ENCODE measurements around the gene USHBP1. TPM values are rescaled to one million over a fixed set of nuclear protein-coding genes. Genes with fewer than 3 reads are reported as not detected.

The USHBP1 gene
- total RNA-seq, 1 donor from 2014 or later = 2.1 TPM

- Histone ChIP-seq H3K36me3 (ENCODE audit: control insufficient read depth in 3 of 3, insufficient read depth in 3 of 3, low read length in 3 of 3) (peaks cover 6 to 12% (median 6%) of the 10 kb centered on the region in 3 donors), H3K27ac (ENCODE audit: low read depth, low read length) (peak overlapping the region; percentile 81), H3K4me3 (ENCODE audit: low read length in 3 of 3) (peak overlapping the region in 1 of 3 donors; percentile 13), H3K9ac (ENCODE audit: low read depth in 1 of 3, low read length in 3 of 3) (peak overlapping the region in 1 of 3 donors; percentile 87), H3K9me3 (ENCODE audit: control insufficient read depth in 3 of 3, low read length in 3 of 3) (no peaks in the 10 kb centered on the region), H3K4me1 (ENCODE audit: control insufficient read depth in 3 of 3, insufficient read depth in 3 of 3, low read length in 3 of 3) (peaks cover 21 to 47% (median 37%) of the 10 kb centered on the region in 3 donors), H3K27me3 (ENCODE audit: control insufficient read depth in 3 of 3, insufficient read depth in 3 of 3, low read length in 3 of 3) (no peaks in the 10 kb centered on the region)
These were observed 21.9 kb downstream of the USHBP1 start for GRCh38 chr19:17242431-17243208.

GRCh38 chr19:17240826-17241399, 23.6 kb downstream of the USHBP1 start:
- H3K36me3 ChIP-seq (ENCODE audit: control insufficient read depth in 3 of 3, insufficient read depth in 3 of 3, low read length in 3 of 3) = peaks cover 6 to 13% (median 6%) of the 10 kb centered on the region in 3 donors
- no peak overlapping the region for H3K9ac ChIP-seq (ENCODE audit: low read depth in 1 of 3, low read length in 3 of 3)
- no peak overlapping the region for H3K4me3 ChIP-seq (ENCODE audit: low read length in 3 of 3)
- H3K4me1 ChIP-seq (ENCODE audit: control insufficient read depth in 3 of 3, insufficient read depth in 3 of 3, low read length in 3 of 3) = peaks cover 25 to 41% (median 34%) of the 10 kb centered on the region in 3 donors
- H3K27me3 ChIP-seq (ENCODE audit: control insufficient read depth in 3 of 3, insufficient read depth in 3 of 3, low read length in 3 of 3) = no peaks in the 10 kb centered on the region
- H3K9me3 ChIP-seq (ENCODE audit: control insufficient read depth in 3 of 3, low read length in 3 of 3) = no peaks in the 10 kb centered on the region
- H3K27ac ChIP-seq (ENCODE audit: low read depth, low read length) = no peak overlapping the region

DNA sequence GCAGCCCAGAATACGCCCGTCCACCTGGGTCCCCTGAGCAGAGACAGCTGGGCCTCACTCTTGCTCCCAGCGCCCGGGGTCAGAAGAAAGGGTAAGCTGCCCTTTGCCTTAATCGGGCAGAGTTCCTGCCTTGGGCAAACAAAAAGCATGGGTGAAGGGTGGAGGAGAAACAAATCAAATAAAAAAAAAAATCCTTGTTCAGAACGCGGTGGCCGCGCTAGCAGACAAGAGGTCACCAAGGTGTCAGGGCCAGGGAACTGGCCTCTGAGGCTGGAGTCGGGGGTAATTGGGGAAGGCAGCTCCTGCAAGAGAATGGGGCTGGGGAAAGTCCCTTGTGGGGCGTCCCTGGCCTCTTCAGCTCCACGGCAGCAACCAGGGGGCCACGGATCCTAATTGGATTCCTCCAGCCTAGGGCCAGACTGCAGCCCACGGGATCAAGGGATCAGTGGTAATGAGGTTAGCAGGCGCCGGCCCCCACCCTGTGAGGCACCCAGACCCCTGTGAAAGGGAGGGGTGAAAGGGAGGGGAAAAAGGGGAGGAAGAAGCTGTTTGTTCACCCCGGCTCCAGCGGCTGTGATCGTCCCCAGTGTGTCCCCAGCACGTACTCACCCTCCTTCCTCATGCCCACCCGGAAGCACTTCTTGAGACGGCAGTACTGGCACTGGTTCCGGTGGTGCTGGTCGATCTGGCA, 24.3 kb downstream of the USHBP1 start:
- peaks cover 6 to 13% (median 6%) of the 10 kb centered on the region in 3 donors for H3K36me3 ChIP-seq (ENCODE audit: control insufficient read depth in 3 of 3, insufficient read depth in 3 of 3, low read length in 3 of 3)
- peaks cover 29 to 44% (median 37%) of the 10 kb centered on the region in 3 donors for H3K4me1 ChIP-seq (ENCODE audit: control insufficient read depth in 3 of 3, insufficient read depth in 3 of 3, low read length in 3 of 3)
- no peak overlapping the region for H3K27ac ChIP-seq (ENCODE audit: low read depth, low read length)
- H3K9me3 ChIP-seq (ENCODE audit: control insufficient read depth in 3 of 3, low read length in 3 of 3) = no peaks in the 10 kb centered on the region
- H3K9ac ChIP-seq (ENCODE audit: low read depth in 1 of 3, low read length in 3 of 3) = peak overlapping the region in 1 of 3 donors; percentile 8
- no peak overlapping the region for H3K4me3 ChIP-seq (ENCODE audit: low read length in 3 of 3)
- H3K27me3 ChIP-seq (ENCODE audit: control insufficient read depth in 3 of 3, insufficient read depth in 3 of 3, low read length in 3 of 3) = no peaks in the 10 kb centered on the region

DNA sequence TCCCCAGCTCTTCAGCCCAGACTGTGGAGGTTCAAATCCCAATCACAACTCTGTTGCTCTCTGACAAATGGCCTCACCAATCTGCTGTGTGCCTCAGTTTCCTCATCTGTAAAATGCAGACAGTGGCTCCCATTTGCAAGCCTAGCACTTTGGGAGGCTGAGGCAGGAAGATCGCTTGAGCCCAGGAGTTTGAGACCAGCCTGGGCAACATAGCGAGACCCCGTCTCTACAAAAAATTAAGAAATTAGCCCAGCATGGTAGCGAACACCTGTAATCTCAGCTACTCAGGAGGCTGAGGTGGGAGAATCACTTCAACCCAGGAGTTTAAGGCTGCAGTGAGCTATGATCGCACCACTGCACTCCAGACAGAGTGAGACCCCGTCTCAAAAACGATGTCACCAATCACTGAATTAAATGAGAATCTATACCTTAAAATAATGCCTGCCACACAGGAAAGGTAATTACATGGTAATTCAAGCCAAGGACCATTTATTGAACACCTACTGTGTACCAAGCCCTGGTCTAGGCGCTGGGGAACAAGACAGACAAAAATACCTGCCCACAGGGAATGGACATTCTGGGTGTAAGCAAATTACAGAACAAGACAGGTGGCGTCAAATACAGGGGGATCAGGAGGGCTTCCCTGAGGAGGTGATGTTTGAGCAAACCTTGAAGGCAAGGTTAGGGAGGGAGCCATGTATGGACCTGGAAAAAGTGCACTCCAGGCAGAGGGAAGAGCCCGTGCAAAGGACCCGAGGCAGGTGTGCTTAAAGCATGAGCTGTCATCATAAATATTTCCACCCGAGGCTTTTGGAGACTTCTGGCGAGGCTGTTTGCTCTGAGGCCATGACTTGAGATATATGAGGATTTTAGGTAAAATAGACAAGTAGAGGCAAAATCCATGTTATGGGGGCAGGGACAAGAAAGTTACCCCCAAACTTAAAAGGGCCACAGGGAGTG, 26.5 kb downstream of the USHBP1 start:
- peaks cover 9 to 13% (median 11%) of the 10 kb centered on the region in 3 donors for H3K36me3 ChIP-seq (ENCODE audit: control insufficient read depth in 3 of 3, insufficient read depth in 3 of 3, low read length in 3 of 3)
- H3K27me3 ChIP-seq (ENCODE audit: control insufficient read depth in 3 of 3, insufficient read depth in 3 of 3, low read length in 3 of 3) = no peaks in the 10 kb centered on the region
- no peaks in the 10 kb centered on the region for H3K9me3 ChIP-seq (ENCODE audit: control insufficient read depth in 3 of 3, low read length in 3 of 3)
- H3K9ac ChIP-seq (ENCODE audit: low read depth in 1 of 3, low read length in 3 of 3) = no peak overlapping the region
- H3K27ac ChIP-seq (ENCODE audit: low read depth, low read length) = no peak overlapping the region
- peaks cover 24 to 33% (median 33%) of the 10 kb centered on the region in 3 donors for H3K4me1 ChIP-seq (ENCODE audit: control insufficient read depth in 3 of 3, insufficient read depth in 3 of 3, low read length in 3 of 3)
- H3K4me3 ChIP-seq (ENCODE audit: low read length in 3 of 3) = no peak overlapping the region

DNA sequence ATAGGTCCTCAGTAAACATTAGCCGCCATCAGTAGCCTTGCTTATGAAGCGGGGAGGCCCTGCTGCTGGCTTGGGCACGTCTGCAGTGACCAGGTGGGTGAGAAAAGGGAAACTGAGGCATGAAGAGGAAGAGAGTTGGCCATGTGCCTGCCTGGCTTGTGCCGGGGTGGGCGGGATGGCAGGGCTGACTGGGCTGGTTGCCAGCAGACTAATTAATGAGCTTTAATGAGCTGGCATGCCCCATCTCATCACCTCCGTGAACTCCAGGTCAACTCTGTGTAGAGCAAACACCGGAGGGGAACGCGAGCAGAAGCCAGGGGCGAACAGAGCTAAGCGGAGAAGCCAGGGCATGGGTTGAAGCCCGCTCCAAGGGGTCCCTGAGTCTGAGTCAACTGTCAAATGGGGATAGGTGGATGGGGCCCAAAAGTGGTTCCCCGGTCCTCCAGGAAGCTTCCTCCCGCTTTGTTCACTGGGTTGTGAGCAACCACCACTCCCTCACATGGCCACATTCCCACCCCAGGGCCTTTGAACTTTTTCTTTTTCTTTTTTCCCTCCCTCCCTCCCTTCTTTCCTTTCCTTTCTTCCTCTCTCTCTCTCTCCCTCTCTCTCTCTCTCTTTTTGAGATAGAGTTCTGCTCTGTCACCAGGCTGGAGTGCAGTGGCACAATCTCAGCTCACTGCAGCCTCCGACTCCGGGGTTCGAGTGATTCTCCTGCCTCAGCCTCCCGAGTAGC, 27.6 kb downstream of the USHBP1 start:
- Histone ChIP-seq H3K4me3 (ENCODE audit: low read length in 3 of 3) (no peak overlapping the region), H3K36me3 (ENCODE audit: control insufficient read depth in 3 of 3, insufficient read depth in 3 of 3, low read length in 3 of 3) (peaks cover 9 to 19% (median 13%) of the 10 kb centered on the region in 3 donors), H3K4me1 (ENCODE audit: control insufficient read depth in 3 of 3, insufficient read depth in 3 of 3, low read length in 3 of 3) (peaks cover 19 to 25% (median 23%) of the 10 kb centered on the region in 3 donors), H3K9ac (ENCODE audit: low read depth in 1 of 3, low read length in 3 of 3) (no peak overlapping the region), H3K9me3 (ENCODE audit: control insufficient read depth in 3 of 3, low read length in 3 of 3) (no peaks in the 10 kb centered on the region), H3K27ac (ENCODE audit: low read depth, low read length) (no peak overlapping the region), H3K27me3 (ENCODE audit: control insufficient read depth in 3 of 3, insufficient read depth in 3 of 3, low read length in 3 of 3) (no peaks in the 10 kb centered on the region)

DNA sequence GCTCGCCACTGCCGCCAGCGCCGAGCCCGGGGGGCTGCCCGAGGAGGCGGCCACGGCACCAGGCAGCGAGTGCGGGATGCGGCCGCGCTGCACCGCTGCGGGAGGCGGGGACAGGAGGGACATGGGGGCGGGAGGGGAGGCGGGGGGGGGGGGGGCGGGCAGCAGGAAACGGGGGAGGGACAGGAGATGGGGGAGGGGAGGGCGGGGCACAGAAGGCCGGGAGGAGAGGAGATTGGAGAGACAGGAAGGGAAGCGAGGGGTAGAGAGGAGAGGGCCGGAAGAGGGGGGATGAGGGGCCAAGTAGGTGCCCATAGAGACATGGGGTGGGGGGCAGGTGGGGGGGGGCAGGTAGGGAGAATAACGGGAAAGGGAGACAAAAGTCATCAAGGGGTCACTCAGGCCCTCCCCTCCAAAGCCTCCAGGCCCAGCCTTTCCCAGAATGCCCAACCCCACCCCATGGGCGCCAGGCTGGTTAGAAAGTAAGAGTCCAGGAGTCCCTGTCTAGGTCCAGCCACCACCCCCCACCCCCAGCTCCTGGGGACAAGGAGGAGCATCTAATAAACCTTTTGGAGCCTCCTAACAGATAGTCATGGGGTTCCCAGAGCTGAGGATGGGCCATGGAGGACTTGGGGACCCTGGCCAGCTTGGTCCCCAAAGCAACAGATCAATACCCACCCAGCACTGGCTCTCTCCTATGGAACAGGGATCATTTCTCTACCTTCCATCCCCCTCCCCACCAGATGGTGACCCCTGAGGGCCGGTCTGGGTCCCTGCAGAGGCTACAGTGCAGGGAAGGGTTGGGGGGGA, 28.4 kb downstream of the USHBP1 start:
- peaks cover 13 to 21% (median 18%) of the 10 kb centered on the region in 3 donors for H3K4me1 ChIP-seq (ENCODE audit: control insufficient read depth in 3 of 3, insufficient read depth in 3 of 3, low read length in 3 of 3)
- peaks cover 9 to 23% (median 17%) of the 10 kb centered on the region in 3 donors for H3K36me3 ChIP-seq (ENCODE audit: control insufficient read depth in 3 of 3, insufficient read depth in 3 of 3, low read length in 3 of 3)
- H3K9ac ChIP-seq (ENCODE audit: low read depth in 1 of 3, low read length in 3 of 3) = peak overlapping the region in 1 of 3 donors; percentile 71
- no peaks in the 10 kb centered on the region for H3K9me3 ChIP-seq (ENCODE audit: control insufficient read depth in 3 of 3, low read length in 3 of 3)
- H3K27me3 ChIP-seq (ENCODE audit: control insufficient read depth in 3 of 3, insufficient read depth in 3 of 3, low read length in 3 of 3) = no peaks in the 10 kb centered on the region
- no peak overlapping the region for H3K27ac ChIP-seq (ENCODE audit: low read depth, low read length)
- peak overlapping the region in 2 of 3 donors; percentile 63 to 70 for H3K4me3 ChIP-seq (ENCODE audit: low read length in 3 of 3)

DNA sequence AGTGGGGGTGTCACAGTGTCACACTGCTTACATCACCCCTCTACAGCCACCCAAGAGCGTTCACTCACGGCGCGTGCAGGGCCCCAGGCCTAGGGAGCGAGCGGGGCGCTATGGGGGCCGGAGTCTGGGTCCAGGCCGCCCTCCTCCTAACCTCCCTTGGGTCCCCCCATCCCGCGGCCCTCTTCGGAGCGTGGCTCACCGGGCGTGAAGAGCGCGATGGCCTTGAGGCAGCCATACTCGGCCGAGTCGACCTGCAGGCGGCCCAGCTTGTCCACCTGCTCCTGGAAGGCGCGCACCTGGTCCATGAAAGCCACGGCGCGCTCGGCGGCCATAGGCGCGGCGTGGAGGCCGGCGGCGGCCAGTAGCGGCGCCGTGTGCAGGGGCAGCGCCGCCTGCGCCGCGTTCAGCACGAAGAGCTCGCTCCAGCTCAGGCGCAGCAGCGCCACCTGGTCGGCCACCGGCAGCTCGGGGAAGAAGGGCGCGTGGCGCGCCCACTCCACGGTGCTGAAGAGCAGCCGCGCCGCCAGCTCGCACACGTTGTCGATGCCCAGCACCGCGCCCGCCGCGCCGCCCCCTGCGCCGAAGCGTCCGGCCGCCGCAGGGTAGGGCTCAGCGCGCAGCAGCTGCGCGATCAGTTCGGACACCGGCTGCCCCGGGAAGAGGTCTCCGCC, 29.1 kb downstream of the USHBP1 start:
- H3K9me3 ChIP-seq (ENCODE audit: control insufficient read depth in 3 of 3, low read length in 3 of 3) = no peaks in the 10 kb centered on the region
- H3K4me3 ChIP-seq (ENCODE audit: low read length in 3 of 3) = peak overlapping the region; percentile 3 to 70 (median 63)
- H3K27me3 ChIP-seq (ENCODE audit: control insufficient read depth in 3 of 3, insufficient read depth in 3 of 3, low read length in 3 of 3) = no peaks in the 10 kb centered on the region
- peaks cover 11 to 19% (median 15%) of the 10 kb centered on the region in 3 donors for H3K4me1 ChIP-seq (ENCODE audit: control insufficient read depth in 3 of 3, insufficient read depth in 3 of 3, low read length in 3 of 3)
- H3K27ac ChIP-seq (ENCODE audit: low read depth, low read length) = peak overlapping the region; percentile 36
- peak overlapping the region; percentile 20 to 71 (median 64) for H3K9ac ChIP-seq (ENCODE audit: low read depth in 1 of 3, low read length in 3 of 3)
- peaks cover 7 to 25% (median 16%) of the 10 kb centered on the region in 3 donors for H3K36me3 ChIP-seq (ENCODE audit: control insufficient read depth in 3 of 3, insufficient read depth in 3 of 3, low read length in 3 of 3)

DNA sequence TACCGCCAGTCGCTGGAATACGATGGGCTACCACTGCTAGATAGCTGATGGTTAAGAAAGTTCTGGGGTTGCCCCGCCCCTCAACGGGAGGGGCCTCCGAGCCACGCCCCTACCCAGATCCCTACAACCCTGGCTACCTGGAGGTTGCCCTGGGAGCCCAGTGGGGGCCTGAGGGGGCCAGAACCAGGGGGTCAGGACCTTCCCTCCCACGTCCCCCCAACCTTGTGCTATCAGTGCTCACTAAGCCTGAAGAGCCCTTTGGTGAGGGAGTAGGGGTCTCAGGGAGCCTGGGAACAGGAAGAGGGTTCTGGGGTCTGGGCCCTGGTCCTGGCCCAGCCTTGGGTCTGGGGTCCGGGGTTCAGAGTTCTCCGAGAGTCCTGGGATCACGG, 29.6 kb downstream of the USHBP1 start:
- Histone ChIP-seq H3K9ac (ENCODE audit: low read depth in 1 of 3, low read length in 3 of 3) (peak overlapping the region; percentile 20 to 71 (median 64)), H3K4me1 (ENCODE audit: control insufficient read depth in 3 of 3, insufficient read depth in 3 of 3, low read length in 3 of 3) (peaks cover 11 to 19% (median 15%) of the 10 kb centered on the region in 3 donors), H3K36me3 (ENCODE audit: control insufficient read depth in 3 of 3, insufficient read depth in 3 of 3, low read length in 3 of 3) (peaks cover 10 to 25% (median 16%) of the 10 kb centered on the region in 3 donors), H3K27me3 (ENCODE audit: control insufficient read depth in 3 of 3, insufficient read depth in 3 of 3, low read length in 3 of 3) (no peaks in the 10 kb centered on the region), H3K9me3 (ENCODE audit: control insufficient read depth in 3 of 3, low read length in 3 of 3) (no peaks in the 10 kb centered on the region), H3K4me3 (ENCODE audit: low read length in 3 of 3) (peak overlapping the region; percentile 3 to 70 (median 63)), H3K27ac (ENCODE audit: low read depth, low read length) (peak overlapping the region; percentile 36)
